Measurements from ENCODE around the gene RAD51D. TPM values are rescaled to one million over a fixed set of nuclear protein-coding genes. Genes with fewer than 3 reads are reported as not detected.

Gene RAD51D
- total and polyA plus RNA-seq, 11 donors, result 2.1 to 9.2 (median 5.0) TPM

GRCh38 chr17:35052241-35052610 lies 67.4 kb downstream of the RAD51D start:
- TF ChIP-seq POLR2A (IDR thresholded peaks at IDR 0.05) (no peak), CTCF (IDR thresholded peaks at IDR 0.05) (no peak)
- H3K4me1 ChIP-seq, result peaks cover 0 to 40% (median 20%) of the 10 kb centered on the region in 12 donors
- no peak overlapping the region for H3K4me3 ChIP-seq
- H3K27ac ChIP-seq, result peak overlapping the region in 5 of 12 donors; percentile 3 to 96 (median 49)
- H3K9me3 ChIP-seq, result no peaks in the 10 kb centered on the region
- H3K27me3 ChIP-seq, result no peaks in the 10 kb centered on the region
- H3K36me3 ChIP-seq, result no peaks in the 10 kb centered on the region
- ATAC-seq (peak in 1 of 4 donors; percentile 20), DNase-seq (no peak)
- intact Hi-C loops (cut with DNase I), result loop anchor here in 1 of 10 donors (5.0 kb wide), 1 partner anchor 505 kb away; no protein-coding TSS in a partner anchor

DNA sequence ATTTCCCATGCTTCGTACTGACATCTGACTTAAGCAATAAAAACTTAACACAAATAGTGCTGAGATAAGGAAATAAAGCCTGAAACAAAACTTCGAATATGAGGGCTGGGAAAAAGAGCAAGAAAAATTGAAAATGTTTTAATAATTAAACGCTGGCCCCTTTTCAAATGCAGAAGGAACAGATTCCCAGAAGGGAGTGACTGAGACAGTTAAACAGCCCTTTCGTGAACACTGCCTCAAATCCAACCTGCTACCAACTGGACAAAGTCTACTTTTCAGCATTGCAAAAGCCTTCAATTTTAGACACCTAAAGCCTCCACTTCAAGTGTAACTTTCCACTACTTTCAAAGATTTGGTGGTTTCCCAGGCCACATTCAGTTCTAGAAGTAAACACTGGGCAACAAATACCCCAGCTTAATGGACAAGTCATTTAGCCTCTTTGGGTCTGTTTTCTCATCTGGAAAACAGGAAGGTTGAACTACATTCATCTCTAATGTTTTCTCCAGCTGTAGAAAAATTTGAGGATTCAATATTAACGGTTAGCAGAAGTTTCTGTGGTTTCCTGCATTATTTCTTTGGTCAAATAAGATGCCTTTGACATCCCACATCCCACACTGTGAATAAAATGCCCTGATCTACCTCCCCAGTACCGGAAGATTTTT lies 68.0 kb downstream of the RAD51D start:
- no peaks in the 10 kb centered on the region for H3K36me3 ChIP-seq
- peak overlapping the region in 3 of 12 donors; percentile 11 to 35 (median 12) for H3K4me3 ChIP-seq
- no peaks in the 10 kb centered on the region for H3K27me3 ChIP-seq
- TF ChIP-seq POLR2A (IDR thresholded peaks at IDR 0.05) (no peak), CTCF (IDR thresholded peaks at IDR 0.05) (no peak)
- 39 to 47% (median 44%) methylated on average over 6 of the region's 6 CpGs for WGBS, 4 donors
- H3K9me3 ChIP-seq, result no peaks in the 10 kb centered on the region
- intact Hi-C loops (cut with DNase I), result loop anchor here in 1 of 10 donors (5.0 kb wide), 1 partner anchor 504 kb away; no protein-coding TSS in a partner anchor
- H3K4me1 ChIP-seq, result peaks cover 0 to 45% (median 20%) of the 10 kb centered on the region in 12 donors
- DNase-seq, result no peak
- ATAC-seq, result peak in 1 of 4 donors; percentile 24
- peak overlapping the region in 8 of 12 donors; percentile 33 to 96 (median 53) for H3K27ac ChIP-seq

GRCh38 chr17:35051183-35051578 lies 68.5 kb downstream of the RAD51D start:
- Histone ChIP-seq H3K9me3 (no peaks in the 10 kb centered on the region), H3K27me3 (no peaks in the 10 kb centered on the region), H3K27ac (peak overlapping the region in 8 of 12 donors; percentile 33 to 96 (median 53)), H3K4me1 (peaks cover 0 to 51% (median 20%) of the 10 kb centered on the region in 12 donors), H3K36me3 (no peaks in the 10 kb centered on the region), H3K4me3 (peak overlapping the region in 3 of 12 donors; percentile 11 to 35 (median 12))
- DNase-seq (no peak), ATAC-seq (peak in 3 of 4 donors; percentile 51 to 61 (median 53))
- WGBS, 4 donors, result 28 to 35% (median 32%) methylated on average over 2 of the region's 2 CpGs
- TF ChIP-seq CTCF (IDR thresholded peaks at IDR 0.05), result no peak
- TF ChIP-seq POLR2A (IDR thresholded peaks at IDR 0.05), result no peak
- intact Hi-C loops (cut with DNase I), result loop anchor here in 1 of 10 donors (5.0 kb wide), 1 partner anchor 504 kb away; no protein-coding TSS in a partner anchor

DNA sequence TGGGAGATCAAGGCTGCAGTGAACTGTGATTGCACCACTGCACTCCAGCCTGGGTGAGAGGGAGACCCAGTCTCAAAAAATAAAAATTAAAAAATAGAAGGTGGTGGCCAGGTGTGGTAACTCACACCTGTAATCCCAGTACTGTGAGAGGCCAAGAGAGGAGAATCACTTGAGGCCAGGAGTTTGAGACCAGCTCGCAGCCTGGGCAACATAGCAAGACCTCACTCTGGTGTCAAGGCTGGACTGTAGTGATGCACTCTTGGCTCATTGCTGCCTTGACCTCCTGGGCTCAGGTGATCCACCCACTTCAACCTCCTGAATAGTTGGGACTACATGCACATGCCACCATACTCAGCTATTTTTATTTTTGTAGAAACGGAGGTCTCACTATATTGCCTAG lies 69.5 kb downstream of the RAD51D start:
- no peak overlapping the region for H3K4me3 ChIP-seq
- no peak for DNase-seq
- intact Hi-C loops (cut with DNase I), result loop anchor here in 1 of 10 donors (5.0 kb wide), 1 partner anchor 503 kb away; no protein-coding TSS in a partner anchor
- H3K9me3 ChIP-seq, result no peaks in the 10 kb centered on the region
- 93 to 97% (median 96%) methylated on average over 2 of the region's 2 CpGs for WGBS, 4 donors
- H3K4me1 ChIP-seq, result peaks cover 0 to 60% (median 20%) of the 10 kb centered on the region in 12 donors
- H3K36me3 ChIP-seq, result no peaks in the 10 kb centered on the region
- ATAC-seq, result no peak
- peak overlapping the region in 1 of 12 donors; percentile 96 for H3K27ac ChIP-seq
- no peak for TF ChIP-seq CTCF (IDR thresholded peaks at IDR 0.05)
- TF ChIP-seq POLR2A (IDR thresholded peaks at IDR 0.05), result no peak
- H3K27me3 ChIP-seq, result no peaks in the 10 kb centered on the region

Measured in heart left ventricle (tissue), 16 donors.